GM19238 (cell line): Measurements from ENCODE around the gene TWIST2.

Experiments used
- DNase-seq: peaks from one replicate; pipeline ENCODE4 v3.0.0; 2011; ENCODE audit warnings: low spot score; ENCODE audit not compliant: insufficient read length

Gene TWIST2

GRCh38 chr2:238904177-238904576 is 56.3 kb downstream of the TWIST2 start:
- DNase-seq, result no peak

DNA sequence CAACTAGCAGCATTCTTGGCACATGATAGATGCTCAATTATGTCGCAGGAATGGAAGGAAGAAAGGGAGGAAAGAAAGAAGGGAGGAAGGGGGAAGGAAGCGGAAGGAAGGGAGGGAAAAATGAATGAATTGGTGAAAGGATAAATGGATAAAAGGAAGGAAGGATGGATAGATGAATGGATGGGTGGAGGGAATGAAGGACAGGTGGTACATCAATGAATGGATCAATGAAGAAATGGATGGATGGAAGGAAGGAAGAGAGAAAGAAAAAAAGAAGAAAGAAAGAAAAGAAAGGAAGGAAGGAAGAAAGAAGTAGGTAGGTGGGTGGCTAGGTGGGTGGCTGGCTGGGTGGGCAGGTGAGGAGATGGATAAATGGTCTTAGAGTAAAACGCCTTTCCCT is 56.8 kb downstream of the TWIST2 start:
- DNase-seq, result no peak

GRCh38 chr2:238905224-238905623 is 57.3 kb downstream of the TWIST2 start:
- no peak for DNase-seq

GRCh38 chr2:238905644-238906043 is 57.8 kb downstream of the TWIST2 start:
- DNase-seq, result no peak

GRCh38 chr2:238906254-238906935 is 58.5 kb downstream of the TWIST2 start:
- no peak for DNase-seq

GRCh38 chr2:238906936-238907716 is 59.2 kb downstream of the TWIST2 start:
- no peak for DNase-seq

GRCh38 chr2:238907717-238908173 is 59.9 kb downstream of the TWIST2 start:
- no peak for DNase-seq

DNA sequence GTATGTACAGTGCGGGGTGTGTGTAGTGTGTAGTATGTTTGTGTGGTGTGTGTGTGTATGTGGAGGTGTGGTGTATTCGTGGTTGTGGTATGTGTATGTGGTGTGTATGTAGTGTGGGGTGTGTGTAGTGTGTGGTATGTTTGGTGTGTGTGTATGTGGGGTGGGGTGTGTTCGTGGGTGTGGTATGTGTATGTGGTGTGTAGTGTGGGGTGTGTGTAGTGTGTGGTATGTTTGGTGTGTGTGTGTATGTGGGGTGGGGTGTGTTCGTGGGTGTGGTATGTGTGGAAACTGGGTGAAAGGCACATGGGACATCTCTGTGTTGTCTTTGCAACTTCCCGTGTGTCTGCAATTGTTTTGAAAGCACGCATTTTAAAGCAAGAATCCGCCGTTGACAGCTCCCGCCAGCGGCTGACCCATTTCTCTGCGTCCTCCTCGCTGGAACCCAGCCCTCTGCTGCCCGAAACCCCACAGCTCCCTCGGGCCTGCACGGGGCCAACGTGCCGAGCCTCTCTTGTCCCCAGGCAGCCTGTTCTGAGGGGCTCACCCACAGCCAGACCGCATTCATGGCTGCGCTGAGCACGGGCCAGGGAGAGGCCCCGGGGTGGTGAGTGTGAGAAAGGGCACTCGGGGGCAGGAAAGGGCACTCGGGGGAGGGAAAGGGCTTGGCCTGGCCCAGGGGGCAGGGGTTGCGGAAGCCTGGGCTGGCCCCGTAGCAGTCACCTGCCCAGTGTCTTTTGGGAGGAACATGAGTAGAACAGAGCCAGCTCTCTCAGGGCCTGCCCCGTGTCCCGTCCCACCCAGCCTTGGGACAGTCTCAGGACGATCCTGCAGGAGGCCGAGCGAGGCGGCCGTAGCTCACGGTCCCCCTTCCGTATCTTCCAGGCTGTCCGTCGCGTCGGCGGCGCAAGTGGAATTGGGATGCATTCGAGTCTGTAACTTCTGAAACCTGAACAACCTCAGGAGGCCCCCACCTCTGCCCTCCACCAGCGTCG is 61.4 kb downstream of the TWIST2 start:
- DNase-seq, result no peak

DNA sequence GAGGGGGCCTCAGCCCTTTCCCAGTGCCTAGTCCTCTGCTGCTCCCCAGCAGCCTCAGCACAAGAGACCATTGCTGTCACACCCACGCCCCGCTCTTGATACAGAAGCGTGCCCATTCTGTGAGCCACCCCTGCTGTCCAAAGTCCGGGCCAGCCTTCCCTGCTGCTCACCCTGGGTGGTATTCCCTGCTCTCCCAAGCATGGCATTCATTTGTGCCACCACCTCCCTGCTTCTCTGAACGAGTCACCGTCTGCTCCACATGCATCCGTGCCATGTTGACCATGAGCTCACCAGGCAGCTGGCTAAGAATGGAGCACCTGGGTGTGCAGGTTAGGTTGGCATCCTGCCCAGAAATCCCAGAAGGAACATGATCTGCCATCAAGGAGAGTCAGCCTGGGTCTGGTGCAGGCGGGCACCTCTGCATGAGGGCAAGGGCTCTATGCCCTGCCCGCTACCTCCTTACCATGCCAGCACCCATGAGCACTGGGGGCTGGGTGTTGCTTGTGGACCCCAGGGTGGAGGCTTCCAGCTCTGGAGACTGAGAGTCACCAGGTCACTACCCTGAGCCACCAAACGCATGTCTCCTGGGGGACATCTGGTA is 63.0 kb downstream of the TWIST2 start:
- no peak for DNase-seq

- no peak for DNase-seq
These were observed 63.7 kb downstream of the TWIST2 start for GRCh38 chr2:238911376-238912227.

GRCh38 chr2:238912228-238912915 is 64.5 kb downstream of the TWIST2 start:
- DNase-seq, result no peak

DNA sequence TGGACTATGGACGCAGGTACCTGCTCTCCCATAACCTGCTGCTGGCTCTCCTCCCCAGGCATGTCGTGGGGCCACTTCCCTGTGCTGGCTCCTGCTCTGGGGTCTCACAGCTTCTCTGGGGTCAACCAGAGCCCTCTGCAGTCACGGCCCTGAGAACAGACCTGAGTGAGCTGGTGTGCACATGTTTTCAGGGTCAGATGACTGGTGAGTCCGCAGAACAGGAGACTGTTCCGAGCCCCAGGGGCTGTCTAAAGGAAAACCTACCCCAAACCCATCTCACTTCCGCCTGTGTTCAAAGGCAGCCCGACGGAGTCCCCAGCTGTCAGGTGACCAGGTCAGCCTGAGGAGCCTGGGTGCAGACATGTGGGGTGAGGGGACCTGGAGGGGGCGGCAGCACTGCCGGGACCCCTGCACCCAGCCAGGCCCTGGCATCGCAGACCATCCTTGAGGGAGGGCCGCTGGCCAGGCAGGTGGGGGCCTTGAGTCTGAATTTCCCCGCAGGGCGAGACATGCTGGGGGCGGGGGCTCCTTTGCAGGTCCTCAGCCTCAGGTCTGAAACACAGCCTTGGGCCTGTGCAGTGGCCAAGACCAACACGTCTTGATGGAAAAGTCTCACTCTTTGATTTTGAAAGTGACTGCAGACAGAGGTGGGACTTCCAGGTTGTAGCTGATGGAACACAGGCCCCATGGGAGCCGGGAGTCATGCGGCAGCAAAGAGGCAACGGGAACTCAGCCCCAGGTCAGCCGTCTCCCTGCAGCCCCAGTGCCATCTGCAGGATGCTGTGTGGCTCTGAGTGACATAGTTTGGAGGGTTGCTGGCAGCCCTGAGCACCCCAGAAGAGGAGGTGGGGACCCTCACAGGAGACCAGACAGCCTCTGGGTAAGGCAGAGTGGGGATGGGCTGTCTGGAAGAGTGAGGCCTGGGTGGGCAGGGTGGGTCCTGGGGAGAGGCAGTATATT is 65.3 kb downstream of the TWIST2 start:
- no peak for DNase-seq

GRCh38 chr2:238913931-238914647 is 66.2 kb downstream of the TWIST2 start:
- no peak for DNase-seq

DNA sequence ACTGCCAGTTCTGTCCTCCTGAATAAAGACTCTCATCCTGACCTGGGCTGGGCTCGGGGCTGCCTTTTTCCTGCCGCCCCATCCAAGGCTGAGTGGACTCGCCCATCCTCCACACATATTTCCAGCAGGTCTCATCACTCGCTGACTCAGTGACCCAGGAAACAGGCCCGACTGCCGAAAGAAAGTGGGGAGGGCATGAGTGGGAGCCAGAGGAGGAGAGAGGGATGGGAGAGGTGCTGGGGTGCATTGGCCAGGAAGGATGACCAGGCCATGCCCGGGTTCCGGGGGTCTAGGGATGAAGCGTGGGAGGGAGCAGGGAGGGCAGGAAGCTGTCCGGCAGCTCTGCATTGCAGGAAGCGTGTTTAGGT is 66.7 kb downstream of the TWIST2 start:
- DNase-seq, result no peak

GRCh38 chr2:238915196-238915595 is 67.3 kb downstream of the TWIST2 start:
- no peak for DNase-seq

- no peak for DNase-seq
These were observed 67.7 kb downstream of the TWIST2 start for GRCh38 chr2:238915596-238915995.

DNA sequence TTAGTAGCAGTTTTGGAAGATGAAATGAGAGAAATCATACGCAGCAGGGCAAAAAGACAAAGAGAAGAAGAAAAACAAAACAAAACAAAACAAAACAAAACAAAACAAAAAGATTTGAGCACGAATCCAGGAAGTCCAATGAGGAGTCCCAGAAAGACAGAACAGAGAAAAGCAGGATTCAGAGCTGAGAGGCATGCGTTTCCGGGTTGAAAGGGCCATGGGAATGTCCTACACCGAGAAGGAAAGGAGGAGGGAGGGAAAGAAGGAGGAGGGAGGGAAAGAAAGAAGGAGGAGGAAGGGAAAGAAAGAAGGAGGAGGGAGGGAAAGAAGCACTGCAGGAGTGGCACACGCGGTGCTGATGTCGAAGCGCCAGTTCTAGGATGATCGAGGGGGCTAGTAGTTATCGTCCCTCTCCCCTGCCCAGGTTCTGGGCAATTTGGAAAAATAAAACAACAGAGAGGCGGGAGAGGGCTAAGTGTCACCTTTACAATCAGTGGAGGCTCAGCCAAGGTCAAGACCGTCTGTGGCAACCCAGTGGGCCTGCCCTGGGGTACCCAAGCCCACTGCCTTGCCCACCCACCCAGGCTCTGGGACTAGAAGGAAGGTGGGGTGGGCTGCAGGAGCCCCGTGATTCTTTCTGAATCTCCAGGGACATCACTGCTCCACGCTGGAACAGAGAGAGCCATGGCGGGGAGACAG is 68.4 kb downstream of the TWIST2 start:
- DNase-seq, result no peak
